Measurements from ENCODE around the gene KRTAP5-11.
A peak's percentile ranks its signal among the peaks of the same experiment; 100 is the strongest.
"Not testable (repeated sequence)": the region's sequence is repeated elsewhere in the genome, so short reads cannot be mapped to it uniquely, and the experiment has no call there.

Gene KRTAP5-11

GRCh38 chr11:71568704-71569349 lies 13.8 kb downstream of the KRTAP5-11 start:
- Histone ChIP-seq H3K27me3 (ENCODE audit: control insufficient read depth in 5 of 5, insufficient read depth in 4 of 5, low read length in 5 of 5) (peaks cover 0 to 3% (median 2%) of the 10 kb centered on the region in 5 donors), H3K9ac (ENCODE audit: low read length in 5 of 5) (no peak overlapping the region)

GRCh38 chr11:71567633-71568032 lies 15.0 kb downstream of the KRTAP5-11 start:
- not testable (repeated sequence) for H3K4me3 ChIP-seq (ENCODE audit: low read depth in 1 of 5, low read length in 5 of 5); H3K27me3 ChIP-seq (ENCODE audit: control insufficient read depth in 5 of 5, insufficient read depth in 4 of 5, low read length in 5 of 5); H3K36me3 ChIP-seq (ENCODE audit: control insufficient read depth in 5 of 5, insufficient read depth in 5 of 5, low read length in 5 of 5); H3K9ac ChIP-seq (ENCODE audit: low read length in 5 of 5); H3K9me3 ChIP-seq (ENCODE audit: control insufficient read depth in 5 of 5, low read length in 5 of 5); H3K27ac ChIP-seq (ENCODE audit: low read depth, low read length)
- peaks cover 0 to 32% (median 21%) of the 10 kb centered on the region in 5 donors for H3K4me1 ChIP-seq (ENCODE audit: control insufficient read depth in 5 of 5, insufficient read depth in 5 of 5, low read length in 5 of 5)

More at GRCh38 chr11:71568704-71569349, 13.8 kb downstream of the KRTAP5-11 start:
- H3K4me3 ChIP-seq (ENCODE audit: low read depth in 1 of 5, low read length in 5 of 5), result peak overlapping the region in 1 of 5 donors; percentile 40
- H3K27ac ChIP-seq (ENCODE audit: low read depth, low read length), result peak overlapping the region; percentile 16
- H3K9me3 ChIP-seq (ENCODE audit: control insufficient read depth in 5 of 5, low read length in 5 of 5), result no peaks in the 10 kb centered on the region
- H3K36me3 ChIP-seq (ENCODE audit: control insufficient read depth in 5 of 5, insufficient read depth in 5 of 5, low read length in 5 of 5), result no peaks in the 10 kb centered on the region
- peaks cover 0 to 32% (median 21%) of the 10 kb centered on the region in 5 donors for H3K4me1 ChIP-seq (ENCODE audit: control insufficient read depth in 5 of 5, insufficient read depth in 5 of 5, low read length in 5 of 5)

- not testable (repeated sequence) for H3K4me3 ChIP-seq (ENCODE audit: low read depth in 1 of 5, low read length in 5 of 5); H3K36me3 ChIP-seq (ENCODE audit: control insufficient read depth in 5 of 5, insufficient read depth in 5 of 5, low read length in 5 of 5); H3K27me3 ChIP-seq (ENCODE audit: control insufficient read depth in 5 of 5, insufficient read depth in 4 of 5, low read length in 5 of 5); H3K9ac ChIP-seq (ENCODE audit: low read length in 5 of 5); H3K9me3 ChIP-seq (ENCODE audit: control insufficient read depth in 5 of 5, low read length in 5 of 5); H3K27ac ChIP-seq (ENCODE audit: low read depth, low read length)
- peaks cover 0 to 32% (median 21%) of the 10 kb centered on the region in 5 donors for H3K4me1 ChIP-seq (ENCODE audit: control insufficient read depth in 5 of 5, insufficient read depth in 5 of 5, low read length in 5 of 5)
Observed at GRCh38 chr11:71566626-71567599, 15.8 kb downstream of the KRTAP5-11 start.

GRCh38 chr11:71566081-71566620 lies 16.5 kb downstream of the KRTAP5-11 start:
- Histone ChIP-seq H3K36me3 (ENCODE audit: control insufficient read depth in 5 of 5, insufficient read depth in 5 of 5, low read length in 5 of 5) (no peaks in the 10 kb centered on the region), H3K9ac (ENCODE audit: low read length in 5 of 5) (no peak overlapping the region), H3K27me3 (ENCODE audit: control insufficient read depth in 5 of 5, insufficient read depth in 4 of 5, low read length in 5 of 5) (peaks cover 0 to 5% (median 2%) of the 10 kb centered on the region in 5 donors), H3K27ac (ENCODE audit: low read depth, low read length) (no peak overlapping the region), H3K9me3 (ENCODE audit: control insufficient read depth in 5 of 5, low read length in 5 of 5) (no peaks in the 10 kb centered on the region), H3K4me3 (ENCODE audit: low read depth in 1 of 5, low read length in 5 of 5) (no peak overlapping the region), H3K4me1 (ENCODE audit: control insufficient read depth in 5 of 5, insufficient read depth in 5 of 5, low read length in 5 of 5) (peaks cover 0 to 32% (median 21%) of the 10 kb centered on the region in 5 donors)

- Histone ChIP-seq H3K4me1 (ENCODE audit: control insufficient read depth in 5 of 5, insufficient read depth in 5 of 5, low read length in 5 of 5) (peaks cover 0 to 32% (median 21%) of the 10 kb centered on the region in 5 donors), H3K36me3 (ENCODE audit: control insufficient read depth in 5 of 5, insufficient read depth in 5 of 5, low read length in 5 of 5) (no peaks in the 10 kb centered on the region)
Observed at GRCh38 chr11:71565263-71565662, 17.4 kb downstream of the KRTAP5-11 start, which contains the start of gene KRTAP5-10. KRTAP5-10 (plus strand) TSS chr11:71565563; CDS start chr11:71565588, 25 bp downstream.

GRCh38 chr11:71564430-71564829 lies 18.2 kb downstream of the KRTAP5-11 start:
- H3K36me3 ChIP-seq (ENCODE audit: control insufficient read depth in 5 of 5, insufficient read depth in 5 of 5, low read length in 5 of 5), result no peaks in the 10 kb centered on the region
- H3K4me1 ChIP-seq (ENCODE audit: control insufficient read depth in 5 of 5, insufficient read depth in 5 of 5, low read length in 5 of 5), result peaks cover 0 to 32% (median 21%) of the 10 kb centered on the region in 5 donors
- no peak overlapping the region for H3K9ac ChIP-seq (ENCODE audit: low read length in 5 of 5)
- H3K4me3 ChIP-seq (ENCODE audit: low read depth in 1 of 5, low read length in 5 of 5), result no peak overlapping the region
- H3K27me3 ChIP-seq (ENCODE audit: control insufficient read depth in 5 of 5, insufficient read depth in 4 of 5, low read length in 5 of 5), result peaks cover 0 to 5% (median 2%) of the 10 kb centered on the region in 5 donors
- H3K9me3 ChIP-seq (ENCODE audit: control insufficient read depth in 5 of 5, low read length in 5 of 5), result no peaks in the 10 kb centered on the region
- H3K27ac ChIP-seq (ENCODE audit: low read depth, low read length), result no peak overlapping the region

More at GRCh38 chr11:71565263-71565662, 17.4 kb downstream of the KRTAP5-11 start, which contains the start of gene KRTAP5-10:
- Histone ChIP-seq H3K27me3 (ENCODE audit: control insufficient read depth in 5 of 5, insufficient read depth in 4 of 5, low read length in 5 of 5) (peaks cover 0 to 5% (median 2%) of the 10 kb centered on the region in 5 donors), H3K4me3 (ENCODE audit: low read depth in 1 of 5, low read length in 5 of 5) (no peak within 1 kb of the TSS), H3K9me3 (ENCODE audit: control insufficient read depth in 5 of 5, low read length in 5 of 5) (no peaks in the 10 kb centered on the region), H3K27ac (ENCODE audit: low read depth, low read length) (no peak within 1 kb of the TSS), H3K9ac (ENCODE audit: low read length in 5 of 5) (no peak within 1 kb of the TSS)

GRCh38 chr11:71563406-71563805 lies 19.3 kb downstream of the KRTAP5-11 start:
- peaks cover 0 to 23% (median 19%) of the 10 kb centered on the region in 5 donors for H3K4me1 ChIP-seq (ENCODE audit: control insufficient read depth in 5 of 5, insufficient read depth in 5 of 5, low read length in 5 of 5)
- H3K36me3 ChIP-seq (ENCODE audit: control insufficient read depth in 5 of 5, insufficient read depth in 5 of 5, low read length in 5 of 5), result no peaks in the 10 kb centered on the region
- no peak overlapping the region for H3K27ac ChIP-seq (ENCODE audit: low read depth, low read length)
- no peak overlapping the region for H3K4me3 ChIP-seq (ENCODE audit: low read depth in 1 of 5, low read length in 5 of 5)
- peaks cover 0 to 5% (median 2%) of the 10 kb centered on the region in 5 donors for H3K27me3 ChIP-seq (ENCODE audit: control insufficient read depth in 5 of 5, insufficient read depth in 4 of 5, low read length in 5 of 5)
- no peak overlapping the region for H3K9ac ChIP-seq (ENCODE audit: low read length in 5 of 5)
- H3K9me3 ChIP-seq (ENCODE audit: control insufficient read depth in 5 of 5, low read length in 5 of 5), result no peaks in the 10 kb centered on the region

- no peak overlapping the region for H3K9ac ChIP-seq (ENCODE audit: low read length in 5 of 5)
- H3K36me3 ChIP-seq (ENCODE audit: control insufficient read depth in 5 of 5, insufficient read depth in 5 of 5, low read length in 5 of 5), result no peaks in the 10 kb centered on the region
- no peak overlapping the region for H3K4me3 ChIP-seq (ENCODE audit: low read depth in 1 of 5, low read length in 5 of 5)
- no peak overlapping the region for H3K27ac ChIP-seq (ENCODE audit: low read depth, low read length)
- no peaks in the 10 kb centered on the region for H3K9me3 ChIP-seq (ENCODE audit: control insufficient read depth in 5 of 5, low read length in 5 of 5)
- peaks cover 0 to 12% (median 11%) of the 10 kb centered on the region in 5 donors for H3K4me1 ChIP-seq (ENCODE audit: control insufficient read depth in 5 of 5, insufficient read depth in 5 of 5, low read length in 5 of 5)
- peaks cover 0 to 5% (median 2%) of the 10 kb centered on the region in 5 donors for H3K27me3 ChIP-seq (ENCODE audit: control insufficient read depth in 5 of 5, insufficient read depth in 4 of 5, low read length in 5 of 5)
Observed at GRCh38 chr11:71562120-71562519, 20.6 kb downstream of the KRTAP5-11 start.

- Histone ChIP-seq H3K9ac (ENCODE audit: low read length in 5 of 5) (no peak overlapping the region), H3K27ac (ENCODE audit: low read depth, low read length) (no peak overlapping the region), H3K4me3 (ENCODE audit: low read depth in 1 of 5, low read length in 5 of 5) (no peak overlapping the region), H3K27me3 (ENCODE audit: control insufficient read depth in 5 of 5, insufficient read depth in 4 of 5, low read length in 5 of 5) (peaks cover 0 to 5% (median 2%) of the 10 kb centered on the region in 5 donors), H3K9me3 (ENCODE audit: control insufficient read depth in 5 of 5, low read length in 5 of 5) (no peaks in the 10 kb centered on the region), H3K36me3 (ENCODE audit: control insufficient read depth in 5 of 5, insufficient read depth in 5 of 5, low read length in 5 of 5) (no peaks in the 10 kb centered on the region), H3K4me1 (ENCODE audit: control insufficient read depth in 5 of 5, insufficient read depth in 5 of 5, low read length in 5 of 5) (no peaks in the 10 kb centered on the region)
Observed at GRCh38 chr11:71558996-71559395, 23.7 kb downstream of the KRTAP5-11 start.

Data from subcutaneous abdominal adipose tissue (tissue), 5 donors.